NCI-H446 (cell line): ENCODE data around the gene GGTLC1.
"Not testable (repeated sequence)": the region's sequence is repeated elsewhere in the genome, so short reads cannot be mapped to it uniquely, and the experiment has no call there.

Experiments used
- DNase-seq, 2 experiments: peaks; one replicate each; lab custom pipeline; 2025; lab: John Stamatoyannopoulos, UW

Gene GGTLC1

DNA sequence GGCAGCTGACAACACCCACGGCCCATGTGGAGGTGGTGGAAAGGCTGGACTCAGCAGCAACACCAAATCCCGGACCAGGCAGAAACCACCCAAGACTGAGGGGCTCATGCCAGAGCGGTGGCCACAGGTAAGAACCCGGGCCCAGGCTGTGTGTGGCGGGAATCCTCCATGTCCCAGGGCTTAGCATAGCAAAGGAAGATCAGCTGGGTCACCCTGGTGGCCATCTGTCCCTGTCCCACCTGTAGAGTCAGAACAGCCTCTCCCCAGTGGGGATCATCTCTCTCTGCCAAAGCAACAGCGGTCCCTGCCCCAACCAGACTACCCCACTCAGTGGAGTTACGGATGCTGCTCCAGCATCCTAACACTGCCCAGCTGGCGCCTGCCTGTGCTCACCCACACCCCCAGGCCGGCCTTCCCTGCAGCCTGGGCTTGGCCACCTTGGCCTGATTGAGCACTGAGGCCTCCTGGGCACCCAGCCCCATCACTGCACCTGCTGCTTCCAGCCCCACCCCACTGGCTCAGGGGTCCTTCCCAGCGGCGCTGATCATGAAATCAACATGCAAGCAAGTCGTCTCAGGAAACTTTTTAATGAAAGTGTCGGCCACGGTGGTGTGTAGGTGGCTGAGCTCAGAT lies 5.5 kb upstream of the GGTLC1 start:
- not testable (repeated sequence) for DNase-seq

- DNase-seq, result not testable (repeated sequence)
Measured at GRCh38 chr20:23993440-23993839, 4.9 kb upstream of the GGTLC1 start.

GRCh38 chr20:23990296-23990695 lies 1.7 kb upstream of the GGTLC1 start:
- DNase-seq, result not testable (repeated sequence)

DNA sequence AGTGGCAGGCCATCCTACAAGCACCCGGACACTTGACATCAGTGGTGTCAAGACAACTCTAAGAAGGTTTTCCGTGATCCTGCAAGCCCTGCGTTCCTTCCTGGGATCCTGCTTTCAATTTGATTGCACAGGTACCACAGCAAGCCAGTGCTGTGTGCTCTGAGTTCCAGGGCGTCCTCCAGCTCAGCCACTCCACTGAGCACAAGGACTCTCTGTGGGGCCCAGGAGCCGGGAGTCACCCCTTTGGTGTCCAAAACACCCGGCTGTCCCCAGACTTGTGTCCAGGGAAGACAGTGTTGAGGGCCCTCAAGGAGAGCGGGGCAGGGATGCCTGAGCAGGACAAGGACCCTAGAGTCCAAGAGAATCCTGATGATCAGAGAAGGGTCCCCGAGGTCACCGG lies 387 bp upstream of the GGTLC1 start:
- not testable (repeated sequence) for DNase-seq

- not testable (repeated sequence) for DNase-seq
Measured at GRCh38 chr20:23986716-23987115, 1.9 kb downstream of the GGTLC1 start.

- DNase-seq, result not testable (repeated sequence)
Measured at GRCh38 chr20:23986310-23986709, 2.3 kb downstream of the GGTLC1 start.

DNA sequence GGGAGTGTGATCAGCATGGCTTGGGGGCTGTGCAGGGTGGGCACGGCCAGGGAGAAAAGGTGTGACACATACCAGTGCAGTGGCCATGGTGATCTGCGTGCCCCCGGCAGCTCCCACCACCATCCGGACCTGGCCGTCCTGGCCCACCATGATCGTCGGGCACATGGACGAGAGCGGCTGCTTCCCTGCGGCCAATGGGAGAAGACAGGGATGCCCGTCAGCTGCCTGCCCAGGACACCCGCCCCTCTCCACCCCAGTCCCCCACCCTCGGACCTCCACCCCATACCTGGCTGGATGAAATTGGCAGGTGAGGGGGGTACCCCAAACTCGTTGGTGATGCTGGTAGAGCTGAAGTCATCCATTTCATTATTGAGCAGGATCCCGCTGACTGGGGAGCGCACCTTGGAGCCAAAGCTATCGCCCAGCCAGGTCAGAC lies 2.8 kb downstream of the GGTLC1 start:
- not testable (repeated sequence) for DNase-seq

DNA sequence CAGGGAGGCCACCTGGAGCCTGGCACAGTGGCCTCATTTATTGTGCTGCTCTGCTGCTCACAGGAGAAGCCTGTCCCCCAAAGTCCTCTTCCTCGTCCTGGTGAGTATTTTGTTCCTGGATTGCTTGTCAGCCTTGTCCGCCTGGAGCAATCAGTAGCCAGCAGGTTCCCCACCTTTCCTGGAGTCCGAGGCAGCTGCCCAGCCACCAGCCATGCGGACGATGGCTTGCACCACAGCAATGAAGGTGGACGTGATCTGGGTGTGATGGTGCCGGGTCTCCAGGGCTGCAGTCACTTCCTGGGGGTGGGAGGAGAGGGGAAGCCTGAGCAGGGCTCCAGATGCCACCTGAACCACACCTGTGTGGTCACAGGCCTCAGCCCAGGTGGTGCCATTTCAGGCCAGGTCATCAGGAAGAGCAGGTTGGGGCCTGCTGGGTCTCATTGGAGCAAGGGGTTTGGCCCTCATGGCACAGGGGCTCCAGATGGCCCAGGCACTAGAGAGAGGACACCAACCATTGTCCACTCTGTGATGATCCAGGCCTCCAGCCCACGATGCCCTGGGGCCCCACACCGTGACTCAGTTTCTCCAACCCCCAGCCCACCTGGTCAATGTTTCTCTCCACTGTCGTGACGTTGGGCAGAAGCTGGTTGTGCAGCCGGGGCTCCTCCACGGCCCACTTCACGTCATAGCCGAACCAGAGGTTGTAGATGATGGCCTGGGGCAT lies 3.4 kb downstream of the GGTLC1 start:
- not testable (repeated sequence) for DNase-seq

DNA sequence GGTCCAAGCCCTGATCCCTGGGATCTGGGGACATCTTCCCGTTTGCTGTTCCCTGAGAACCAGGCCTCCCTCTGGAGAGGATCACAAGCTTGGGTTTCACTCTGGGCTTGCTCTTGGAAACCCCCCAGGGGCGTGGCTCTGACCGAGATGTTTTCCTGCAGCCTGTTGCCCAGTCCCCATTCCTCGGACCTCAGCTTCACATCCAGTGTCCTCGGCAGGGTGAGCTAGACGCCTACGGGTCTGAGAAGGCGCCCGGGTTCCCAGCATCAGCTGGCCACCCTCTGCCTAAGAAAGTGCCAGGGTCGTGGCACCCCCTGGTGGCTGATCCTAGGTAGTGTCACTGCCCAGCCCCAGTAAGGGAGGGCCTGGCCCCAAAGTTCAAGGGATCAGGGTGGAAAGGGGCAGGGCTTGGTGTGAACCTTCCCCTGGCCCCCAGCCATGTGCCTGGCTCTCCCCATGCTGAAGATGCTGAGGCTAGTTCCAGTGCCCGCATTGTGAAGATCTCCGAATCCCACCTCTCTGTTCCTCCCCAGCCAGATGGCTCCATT lies 4.0 kb downstream of the GGTLC1 start:
- DNase-seq, result not testable (repeated sequence)

DNA sequence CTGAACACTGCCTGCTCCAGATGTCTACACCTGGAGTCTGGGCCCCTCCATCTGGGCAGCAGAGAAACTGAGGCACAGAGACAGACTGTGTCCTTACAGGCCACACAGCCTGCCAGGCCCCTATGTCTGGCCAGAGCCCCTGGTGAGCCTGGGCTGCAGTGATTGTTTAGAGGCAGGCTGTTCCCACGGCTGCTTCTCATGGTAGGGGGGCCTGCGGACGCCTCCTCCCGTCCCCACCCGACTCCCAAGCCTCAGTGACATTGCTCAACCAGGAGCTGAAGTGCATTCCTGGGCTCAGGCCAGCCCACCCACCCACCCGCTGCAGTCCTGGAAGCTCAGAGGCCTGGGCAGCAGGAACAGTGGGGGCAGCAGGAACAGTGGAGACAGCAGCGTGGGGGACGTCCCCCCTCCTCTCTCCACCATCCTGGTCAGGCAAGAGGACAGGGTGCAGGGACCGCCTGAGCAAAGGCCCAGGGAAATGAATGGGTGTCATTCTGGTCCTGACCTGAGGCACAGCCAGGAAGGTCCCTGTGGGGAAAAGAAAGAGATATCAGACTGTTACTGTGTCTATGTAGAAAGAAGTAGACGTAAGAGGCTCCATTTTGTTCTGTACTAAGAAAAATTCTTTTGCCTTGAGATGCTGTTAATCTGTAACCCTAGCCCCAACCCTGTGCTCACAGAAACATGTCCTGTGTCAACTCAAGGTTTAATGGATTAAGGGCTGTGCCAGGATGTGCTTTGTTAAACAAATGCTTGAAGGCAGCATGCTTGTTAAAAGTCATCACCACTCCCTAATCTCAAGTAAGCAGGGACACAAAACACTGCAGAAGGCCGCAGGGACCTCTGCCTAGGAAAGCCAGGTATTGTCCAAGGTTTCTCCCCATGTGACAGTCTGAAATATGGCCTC lies 6.2 kb downstream of the GGTLC1 start:
- DNase-seq, result not testable (repeated sequence)

DNA sequence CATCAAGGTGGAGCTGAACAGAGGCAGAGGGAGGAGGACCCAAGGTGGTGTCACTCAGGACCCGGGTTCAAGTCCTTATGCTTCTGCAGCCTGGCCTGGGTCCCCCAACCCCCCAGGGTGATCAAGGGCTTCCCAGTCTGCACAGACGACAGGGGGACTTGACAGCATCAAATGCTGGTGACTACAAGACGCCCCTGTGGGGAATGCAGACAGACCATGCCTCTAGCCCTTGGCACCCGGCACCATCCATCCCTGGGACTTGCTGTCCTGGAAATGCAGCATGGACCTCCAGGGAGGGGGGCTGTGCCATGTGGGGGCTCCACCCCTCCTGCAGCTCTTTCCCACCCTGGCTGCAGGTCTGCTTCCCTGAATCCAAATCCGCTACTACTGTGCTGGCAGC lies 7.1 kb downstream of the GGTLC1 start:
- not testable (repeated sequence) for DNase-seq

GRCh38 chr20:23981014-23981413 lies 7.6 kb downstream of the GGTLC1 start:
- DNase-seq, result not testable (repeated sequence)

DNA sequence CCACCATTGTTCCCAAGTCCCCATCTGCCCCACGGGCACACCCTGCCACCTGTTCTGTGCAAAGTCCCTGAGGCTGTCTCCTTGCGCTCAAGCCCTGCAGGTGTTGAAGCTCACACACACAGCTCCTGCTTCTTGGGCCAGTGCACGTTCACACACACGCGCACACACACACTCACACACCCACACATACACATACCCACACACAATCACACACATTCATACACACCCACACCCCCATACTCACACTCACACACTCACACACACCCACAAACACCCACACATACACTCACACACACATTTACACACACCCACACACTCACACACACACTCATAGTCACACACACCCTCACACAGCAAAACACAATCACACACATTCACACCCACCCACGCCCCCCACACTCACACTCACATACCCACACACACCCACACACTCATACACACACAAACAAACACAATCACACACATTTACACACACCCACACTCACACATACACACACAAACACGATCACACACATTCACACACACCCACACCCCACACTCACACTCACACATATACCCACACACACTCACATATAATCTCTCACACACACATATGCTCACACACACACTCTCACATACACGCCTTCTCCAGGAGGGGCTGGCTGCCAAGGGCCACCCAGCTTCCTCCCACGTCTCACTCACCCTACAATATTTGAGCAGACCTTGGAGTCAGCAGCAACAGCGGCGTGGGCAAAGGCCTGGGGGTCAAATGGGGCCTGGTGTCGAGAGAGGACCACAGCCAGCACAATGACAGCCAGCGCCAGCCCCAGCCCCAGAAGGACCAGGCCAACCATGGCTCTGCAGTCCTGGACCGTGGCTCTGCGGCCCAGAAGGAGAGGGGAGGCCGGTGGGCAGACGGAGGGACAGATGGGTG lies 8.4 kb downstream of the GGTLC1 start:
- not testable (repeated sequence) for DNase-seq

DNA sequence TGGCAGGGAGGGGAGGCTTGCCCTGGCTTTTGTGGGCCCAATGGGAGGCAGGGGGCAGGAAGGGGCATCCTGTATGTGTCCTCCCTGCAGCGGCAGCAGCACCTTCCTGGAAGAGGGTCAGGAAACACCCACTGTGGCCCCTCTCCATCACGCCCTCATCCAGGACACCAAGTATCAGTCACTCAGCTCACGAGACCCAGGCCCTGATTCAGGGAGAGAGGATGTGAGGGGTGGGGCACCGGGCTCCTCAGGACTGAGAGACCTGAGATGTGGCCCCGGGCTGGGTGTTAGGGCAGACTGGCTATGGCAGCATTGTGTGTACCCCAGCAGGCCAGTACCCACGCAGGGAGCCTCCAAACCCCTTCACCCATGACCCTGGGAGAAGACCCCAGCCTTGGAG lies 9.2 kb downstream of the GGTLC1 start:
- not testable (repeated sequence) for DNase-seq

DNA sequence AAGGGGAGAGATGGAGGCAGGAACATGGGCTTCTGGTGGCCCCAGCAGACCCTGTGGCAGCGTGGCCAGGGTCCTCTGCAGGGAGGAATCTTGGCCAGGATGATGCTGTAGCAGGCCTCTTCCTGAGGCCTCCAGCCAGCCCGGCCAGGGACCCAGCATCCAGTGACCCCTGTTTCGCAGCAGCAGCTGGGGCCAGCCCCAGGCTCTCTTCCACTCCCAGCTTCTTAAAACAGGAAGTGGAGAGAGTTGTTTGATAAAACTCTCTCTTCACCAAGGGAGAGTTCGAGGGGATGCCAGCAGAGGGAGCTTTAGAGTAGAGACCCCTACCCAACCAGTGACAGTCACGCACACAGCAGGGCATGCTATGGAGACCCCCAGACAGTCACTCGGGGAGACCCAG lies 10.1 kb downstream of the GGTLC1 start:
- not testable (repeated sequence) for DNase-seq

DNA sequence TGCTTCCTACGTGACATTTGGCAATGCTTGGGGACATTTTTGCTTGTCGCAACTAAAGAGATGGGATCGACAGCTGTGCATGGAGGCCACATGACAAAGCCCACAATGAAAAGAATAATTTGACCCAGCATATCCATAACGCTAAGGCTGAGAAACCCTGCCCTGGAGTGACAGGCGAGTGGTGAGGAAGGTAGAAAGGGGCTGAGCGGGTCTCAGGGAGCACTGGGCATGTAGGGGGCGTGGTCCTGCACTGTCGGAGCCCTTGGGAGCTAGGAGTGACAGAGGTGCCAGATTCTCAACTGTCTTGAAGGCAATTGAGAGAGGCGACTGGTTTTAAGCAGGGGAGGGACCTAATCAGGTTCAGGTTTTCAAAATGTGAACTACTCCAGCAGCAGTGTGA lies 13.6 kb downstream of the GGTLC1 start:
- no peak for DNase-seq

- DNase-seq, result no peak
Measured at GRCh38 chr20:23971310-23971709, 17.3 kb downstream of the GGTLC1 start.

DNA sequence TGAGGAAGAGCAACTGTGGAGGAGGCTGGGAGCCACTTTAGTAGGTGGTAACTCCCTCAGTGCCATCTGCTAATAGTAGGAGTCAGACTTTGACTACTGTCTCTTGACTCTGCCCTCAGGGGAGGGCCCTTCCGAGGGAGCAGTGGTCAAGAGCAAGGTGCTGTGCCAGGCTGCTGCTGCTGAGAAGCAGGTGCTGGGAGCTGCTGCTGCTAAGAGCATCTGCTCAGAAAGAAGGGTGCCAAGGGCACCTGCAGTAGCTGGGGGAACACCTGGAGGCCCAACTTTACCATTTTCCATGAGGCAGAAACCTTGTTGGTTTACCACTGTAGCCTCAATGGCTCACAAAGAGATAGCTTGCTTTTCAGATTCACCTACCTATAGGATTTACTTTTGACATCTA lies 18.5 kb downstream of the GGTLC1 start:
- no peak for DNase-seq

GRCh38 chr20:23967616-23967979 lies 21.0 kb downstream of the GGTLC1 start:
- DNase-seq, result no peak

DNA sequence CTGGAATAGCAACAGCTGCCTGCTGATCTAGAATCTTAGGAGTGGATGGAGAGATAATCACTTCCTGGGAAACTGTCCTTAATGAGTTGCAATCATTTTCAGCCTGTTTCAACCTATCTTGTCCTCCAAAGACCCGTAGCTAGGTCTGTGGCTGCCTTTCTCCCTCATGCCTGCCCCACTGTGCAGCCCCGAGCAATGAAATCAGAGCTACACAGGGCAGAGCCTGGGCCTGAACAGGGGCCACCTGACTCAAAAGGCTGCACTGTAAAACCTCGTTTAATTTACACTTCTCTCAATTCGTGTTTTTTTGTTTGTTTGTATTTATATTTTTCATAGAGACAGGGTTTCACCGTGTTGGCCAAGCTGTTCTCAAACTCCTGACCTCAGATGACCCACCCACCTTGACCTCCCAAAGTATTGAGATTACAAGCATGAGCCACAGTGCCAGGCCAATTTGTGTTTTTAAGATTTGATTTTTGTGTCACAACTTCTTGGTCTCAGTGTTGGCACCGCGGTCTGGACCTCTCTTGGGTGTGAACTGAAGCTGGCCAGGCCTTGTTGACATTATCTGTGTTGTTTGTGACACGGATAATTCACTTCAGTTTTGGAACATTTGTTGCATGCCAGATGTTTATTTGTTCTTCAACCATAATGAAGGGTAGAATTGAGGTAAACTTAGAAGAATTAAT lies 21.5 kb downstream of the GGTLC1 start:
- no peak for DNase-seq

DNA sequence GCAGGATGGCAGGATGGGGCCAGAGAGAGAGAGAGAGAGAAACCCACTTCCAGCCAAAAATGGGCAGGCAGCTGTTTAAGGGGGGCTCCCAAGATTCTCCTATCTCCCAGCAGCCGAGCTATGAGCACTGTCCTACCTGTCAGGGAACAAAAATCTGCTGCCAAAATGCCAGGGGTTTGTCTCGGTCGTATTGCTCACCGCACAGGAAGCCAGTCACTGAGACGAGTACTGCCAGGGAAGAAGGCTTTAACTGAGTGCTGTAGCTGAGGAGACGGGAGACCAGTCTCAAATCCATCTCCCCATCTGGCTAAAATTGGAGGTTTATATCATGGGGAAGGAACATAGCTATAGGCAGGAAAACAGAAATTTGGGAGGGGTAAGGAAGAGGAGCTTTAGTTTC lies 22.3 kb downstream of the GGTLC1 start:
- no peak for DNase-seq
